Psoas muscle (tissue), 7 donors: Measurements from ENCODE around the gene PIGV. TPM values are rescaled to one million over a fixed set of nuclear protein-coding genes. Genes with fewer than 3 reads are reported as not detected.

Source experiments
- polyA plus RNA-seq, 3 donors: library from polyadenylated mRNA; stranded (reverse); fragments of 200-250 nt; gene quantifications; one replicate each; pipeline ENCODE4 v1.2.3, GENCODE V29; 2013
- total RNA-seq, 4 donors: library from RNA; stranded (reverse); fragmentation: NEBNext Ultra II Directional in 2 of 4; extraction: Animal tissue kit (Norgen Biotek cat#: 25700) in 2 of 4; gene quantifications; one replicate each; pipeline versions ENCODE4 v1.2.1 to v1.2.4, GENCODE V29; 2021 to 2023
- donor health status: healthy with polysubstance abuse.
- donor health status: DM: no; HTN: no; CAD: no; lungs with moderate emphysema.
- donor health status: Bipolar disorder and iron deficiency.
- donor health status: healthy.
- donor health status: DM: no; HTN: no; CAD: no.
- donor health status: DM: no; HTN: no; CAD: no.
- donor health status: DM: yes; HTN: yes; CAD: no.

PIGV gene
- total and polyA plus RNA-seq, 7 donors, result 2.5 to 7.4 (median 5.1) TPM

Other genes starting within 250 kb of the PIGV start
- gene ARID1A, start 91.9 kb upstream of the PIGV start, total RNA-seq, result 10 to 100 TPM; 32.2 to 44.4 (median 39.6) TPM
- 10 to 100 TPM in 2 of 3 donors, 1 to 10 TPM in 1; 8.8 to 20.8 (median 12.9) TPM for gene ARID1A, start 91.9 kb upstream of the PIGV start, polyA plus RNA-seq
- 10 to 100 TPM in 3 of 4 donors, 1 to 10 TPM in 1; 9.9 to 16.9 (median 12.5) TPM for gene ZDHHC18, start 38.7 kb downstream of the PIGV start, total RNA-seq
- gene ZDHHC18, start 38.7 kb downstream of the PIGV start, polyA plus RNA-seq, result 10 to 100 TPM in 1 of 3 donors, 1 to 10 TPM in 2; 7.7 to 11.3 (median 9.6) TPM
- 10 to 100 TPM in 1 of 4 donors, under 1 TPM in 3; 0.17 to 26.7 (median 0.55) TPM for gene SFN, start 75.2 kb downstream of the PIGV start, total RNA-seq
- gene SFN, start 75.2 kb downstream of the PIGV start, polyA plus RNA-seq, result under 1 TPM; 0.05 to 0.35 (median 0.21) TPM
- gene GPN2, start 102.3 kb downstream of the PIGV start, total RNA-seq, result 10 to 100 TPM; 18.3 to 35.9 (median 25.6) TPM
- 10 to 100 TPM; 19.2 to 34.0 (median 19.4) TPM for gene GPN2, start 102.3 kb downstream of the PIGV start, polyA plus RNA-seq
- gene GPATCH3, start 112.5 kb downstream of the PIGV start, total RNA-seq, result 10 to 100 TPM; 10.7 to 22.9 (median 12.1) TPM
- gene GPATCH3, start 112.5 kb downstream of the PIGV start, polyA plus RNA-seq, result 10 to 100 TPM; 13.7 to 31.8 (median 17.8) TPM
- gene NR0B2, start 126.0 kb downstream of the PIGV start, total RNA-seq, result 1 to 10 TPM in 1 of 4 donors, under 1 TPM in 2, not detected in 1; 0.25 to 1.1 (median 0.49) TPM
- under 1 TPM; 0.06 to 0.21 (median 0.07) TPM for gene NR0B2, start 126.0 kb downstream of the PIGV start, polyA plus RNA-seq
- 10 to 100 TPM; 55.7 to 65.5 (median 62.3) TPM for gene NUDC, start 133.8 kb downstream of the PIGV start, total RNA-seq
- gene NUDC, start 133.8 kb downstream of the PIGV start, polyA plus RNA-seq, result 100 to 1,000 TPM in 1 of 3 donors, 10 to 100 TPM in 2; 77.7 to 105 (median 89.7) TPM
- not detected for gene KDF1, start 172.5 kb downstream of the PIGV start, total RNA-seq
- gene KDF1, start 172.5 kb downstream of the PIGV start, polyA plus RNA-seq, result under 1 TPM in 1 of 3 donors, not detected in 2; 0.01 TPM
- 1 to 10 TPM in 3 of 4 donors, under 1 TPM in 1; 0.84 to 3.8 (median 1.4) TPM for gene TRNP1, start 205.7 kb downstream of the PIGV start, total RNA-seq
- 1 to 10 TPM; 1.1 to 1.6 (median 1.6) TPM for gene TRNP1, start 205.7 kb downstream of the PIGV start, polyA plus RNA-seq
- gene TENT5B, start 224.9 kb downstream of the PIGV start, total RNA-seq, result 1 to 10 TPM in 3 of 4 donors, under 1 TPM in 1; 0.20 to 2.3 (median 1.7) TPM
- 1 to 10 TPM in 1 of 3 donors, under 1 TPM in 2; 0.70 to 2.5 (median 0.74) TPM for gene TENT5B, start 224.9 kb downstream of the PIGV start, polyA plus RNA-seq